Activated T-helper 9 cell treated with anti-CD3 and anti-CD28 coated beads, Interleukin-2, amount 50 U/mL, for 16 hours (primary cell): Measurements from ENCODE around the gene SLC9C1.

Experiments used
- DNase-seq: peaks from one replicate; pipeline ENCODE4 v3.0.0-alpha.2; 2020; ENCODE audit warnings: low read depth

The SLC9C1 gene

GRCh38 chr3:112293368-112294321, at the start of gene SLC9C1:
Gene SLC9C1, minus strand, starts transcription at chr3:112294216. Its CDS starts 7,425 bp downstream, at chr3:112286791.
- DNase-seq = no peak

- DNase-seq = no peak
These were observed 47.4 kb upstream of the SLC9C1 start for GRCh38 chr3:112341386-112341785.

GRCh38 chr3:112339609-112340008, 45.6 kb upstream of the SLC9C1 start:
- no peak for DNase-seq

GRCh38 chr3:112339134-112339533, 45.1 kb upstream of the SLC9C1 start:
- no peak for DNase-seq

GRCh38 chr3:112338727-112339056, 44.7 kb upstream of the SLC9C1 start:
- no peak for DNase-seq

GRCh38 chr3:112338021-112338726, 44.2 kb upstream of the SLC9C1 start:
- no peak for DNase-seq

GRCh38 chr3:112335434-112335781, 41.4 kb upstream of the SLC9C1 start:
- DNase-seq = no peak

- DNase-seq = no peak
These were observed 40.8 kb upstream of the SLC9C1 start for GRCh38 chr3:112334691-112335433.

- no peak for DNase-seq
These were observed 39.6 kb upstream of the SLC9C1 start for GRCh38 chr3:112333381-112334317.

- peak; percentile 22 for DNase-seq
These were observed 39.0 kb upstream of the SLC9C1 start, which contains the start of gene CD200 for GRCh38 chr3:112333002-112333380. Gene CD200, plus strand, starts transcription at chr3:112333156. Its CDS starts 57 bp downstream, at chr3:112333213.

- DNase-seq = no peak
These were observed 37.8 kb upstream of the SLC9C1 start for GRCh38 chr3:112331851-112332250.

GRCh38 chr3:112327371-112327951, 33.4 kb upstream of the SLC9C1 start:
- DNase-seq = no peak

GRCh38 chr3:112321867-112322652, 28.0 kb upstream of the SLC9C1 start:
- no peak for DNase-seq

GRCh38 chr3:112320691-112321090, 26.7 kb upstream of the SLC9C1 start:
- DNase-seq = no peak

- no peak for DNase-seq
These were observed 25.7 kb upstream of the SLC9C1 start for GRCh38 chr3:112319516-112320276.

- DNase-seq = no peak
These were observed 21.8 kb upstream of the SLC9C1 start for GRCh38 chr3:112315791-112316190.

- DNase-seq = no peak
These were observed 20.6 kb upstream of the SLC9C1 start for GRCh38 chr3:112314649-112315048.

- DNase-seq = no peak
These were observed 14.3 kb upstream of the SLC9C1 start for GRCh38 chr3:112308151-112308911.

- no peak for DNase-seq
These were observed 13.5 kb upstream of the SLC9C1 start for GRCh38 chr3:112307557-112307956.
